ENCODE measurements around the gene GBA2.

GBA2 gene

GRCh38 chr9:35716230-35716629 is 32.8 kb downstream of the GBA2 start:
- no peak for DNase-seq (ENCODE audit: low spot score)

DNA sequence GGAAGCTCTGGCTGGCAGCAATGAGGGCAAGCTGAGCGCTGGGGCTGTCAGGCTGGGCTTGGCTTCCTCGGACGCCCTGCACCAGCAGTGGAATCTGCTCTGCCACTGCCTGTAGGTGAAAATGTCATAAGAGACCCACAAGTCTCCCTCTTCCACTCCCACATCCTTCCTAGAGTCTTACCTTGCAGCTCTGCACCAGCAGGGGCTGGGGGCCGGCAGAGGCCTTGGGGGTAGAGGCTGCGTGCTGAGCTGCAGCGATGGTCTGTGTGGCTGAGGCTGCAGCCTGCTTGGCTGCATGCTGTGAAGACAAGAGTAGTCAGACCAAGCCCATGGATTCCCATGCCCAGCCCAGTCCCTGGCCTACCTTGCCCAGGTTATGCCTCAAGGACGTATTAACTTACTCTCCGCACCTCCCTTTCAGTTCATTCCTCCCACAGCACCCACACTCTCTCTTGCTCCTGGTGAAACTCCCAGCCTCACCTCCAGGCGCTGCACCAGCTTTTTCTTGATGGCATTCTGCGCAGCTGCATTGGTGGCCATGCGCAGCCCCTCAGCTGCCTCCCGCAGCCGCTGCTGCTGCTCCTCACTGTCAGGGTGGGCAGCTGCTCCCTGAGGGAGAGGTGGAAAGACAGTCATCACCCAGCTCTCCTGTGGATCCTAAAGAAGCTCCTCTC is 34.3 kb downstream of the GBA2 start:
- DNase-seq (ENCODE audit: low spot score): no peak

- DNase-seq (ENCODE audit: low spot score): no peak
Observed at GRCh38 chr9:35714123-35714522, 34.9 kb downstream of the GBA2 start.

DNA sequence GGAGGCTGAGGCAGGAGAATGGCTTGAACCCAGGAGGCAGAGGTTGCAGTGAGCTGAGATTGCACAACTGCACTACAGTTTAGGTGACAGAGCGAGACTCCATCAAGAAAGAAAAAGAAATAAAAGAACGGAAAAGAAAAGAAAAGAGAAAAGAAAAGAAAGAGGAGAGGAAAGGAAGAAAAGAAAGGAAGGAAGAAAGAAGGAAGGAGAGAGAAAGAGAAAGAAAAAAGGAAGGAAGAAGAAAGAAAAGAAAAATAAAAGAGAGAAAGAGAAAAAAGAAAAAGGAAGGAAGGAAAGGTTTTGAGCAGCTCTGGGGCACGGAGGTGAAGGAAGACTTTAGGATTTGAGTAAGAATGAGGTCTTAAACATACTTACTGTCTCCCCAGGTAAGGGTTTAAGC is 35.5 kb downstream of the GBA2 start:
- DNase-seq (ENCODE audit: low spot score): no peak

- DNase-seq (ENCODE audit: low spot score): no peak
Observed at GRCh38 chr9:35712762-35713400, 36.1 kb downstream of the GBA2 start.

GRCh38 chr9:35711501-35712428 is 37.3 kb downstream of the GBA2 start:
- no peak for DNase-seq (ENCODE audit: low spot score)

DNA sequence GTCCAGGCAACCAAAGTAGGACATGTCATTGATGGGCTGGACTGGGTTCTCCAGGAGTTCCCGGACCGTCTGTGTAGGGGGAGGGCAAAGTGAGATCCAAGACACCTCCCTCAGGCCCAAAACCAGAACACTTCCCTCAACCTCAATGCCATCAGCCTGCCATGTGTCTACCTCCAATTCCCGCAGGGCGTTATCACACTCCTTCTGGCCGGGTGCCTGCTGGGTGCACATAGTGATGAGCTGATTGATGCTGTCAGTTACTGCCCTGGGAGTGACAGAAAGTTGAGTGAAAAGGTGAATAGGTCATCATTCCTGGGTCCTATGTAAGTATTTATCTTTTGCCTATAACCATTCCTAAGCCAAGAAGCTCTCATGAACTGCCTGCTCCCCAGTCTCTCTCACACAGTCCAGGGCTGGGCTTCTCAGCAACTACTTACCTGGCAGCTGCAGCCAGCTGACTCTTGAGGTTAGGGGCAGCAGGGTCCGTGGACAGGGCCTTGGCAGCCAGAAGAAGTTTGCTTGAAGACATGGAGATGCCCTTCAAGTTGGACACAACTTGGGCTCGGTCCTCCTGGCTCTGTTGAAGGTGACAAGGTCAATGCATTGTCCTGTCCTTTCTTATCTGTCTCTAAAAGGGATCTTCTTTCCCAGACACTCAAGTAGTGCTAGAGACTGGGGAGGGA is 38.1 kb downstream of the GBA2 start:
- no peak for DNase-seq (ENCODE audit: low spot score)

DNA sequence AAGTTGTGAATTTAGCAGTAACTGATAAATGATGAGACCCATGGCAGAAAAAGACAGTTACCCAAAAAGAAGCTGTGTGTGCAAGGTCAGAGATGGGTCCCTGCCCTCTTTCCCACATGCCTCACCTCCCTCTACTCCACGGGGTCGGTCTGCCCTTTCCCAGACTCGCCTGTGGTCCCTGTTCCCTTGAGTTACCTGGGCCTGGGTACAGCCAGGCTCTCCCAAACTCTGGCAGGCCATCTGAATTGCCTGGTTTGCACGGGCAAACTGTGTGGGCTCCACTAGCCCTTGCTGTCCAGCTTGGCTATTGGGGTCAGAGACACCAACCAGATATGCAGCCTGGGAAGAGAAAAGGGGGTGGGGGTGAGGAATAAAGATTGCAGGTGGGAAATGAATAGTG is 40.9 kb downstream of the GBA2 start:
- DNase-seq (ENCODE audit: low spot score): no peak

- no peak for DNase-seq (ENCODE audit: low spot score)
Observed at GRCh38 chr9:35706951-35707350, 42.1 kb downstream of the GBA2 start.

DNA sequence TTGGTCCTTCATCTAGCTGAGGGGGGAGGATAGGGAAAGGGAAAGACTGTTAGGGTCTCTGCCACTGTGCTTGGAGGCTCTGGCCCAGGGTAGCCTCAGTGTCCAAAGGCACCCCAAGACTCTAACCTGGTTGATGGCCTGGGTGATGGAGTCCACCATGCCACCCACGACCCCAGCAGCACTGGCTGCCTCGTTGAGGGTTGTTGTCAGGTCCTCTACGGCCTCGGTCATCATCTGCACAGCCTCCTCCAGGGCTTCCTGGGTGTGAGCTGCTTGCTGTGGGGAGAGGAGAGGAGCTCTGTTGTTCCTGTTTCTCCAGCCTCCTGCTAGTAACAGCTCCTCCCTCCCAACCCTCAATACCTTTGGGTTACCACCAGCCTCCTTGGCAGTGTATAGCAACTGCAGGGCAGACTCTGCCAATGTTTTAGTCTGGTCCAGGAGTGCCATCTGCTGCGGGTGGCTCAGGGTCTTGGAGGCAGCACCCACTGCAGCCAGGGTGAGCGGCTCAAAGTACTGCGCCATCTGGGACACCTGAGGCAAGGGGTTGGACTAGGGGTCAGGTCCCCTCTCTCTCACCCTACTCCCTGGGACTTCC is 43.1 kb downstream of the GBA2 start:
- no peak for DNase-seq (ENCODE audit: low spot score)

DNA sequence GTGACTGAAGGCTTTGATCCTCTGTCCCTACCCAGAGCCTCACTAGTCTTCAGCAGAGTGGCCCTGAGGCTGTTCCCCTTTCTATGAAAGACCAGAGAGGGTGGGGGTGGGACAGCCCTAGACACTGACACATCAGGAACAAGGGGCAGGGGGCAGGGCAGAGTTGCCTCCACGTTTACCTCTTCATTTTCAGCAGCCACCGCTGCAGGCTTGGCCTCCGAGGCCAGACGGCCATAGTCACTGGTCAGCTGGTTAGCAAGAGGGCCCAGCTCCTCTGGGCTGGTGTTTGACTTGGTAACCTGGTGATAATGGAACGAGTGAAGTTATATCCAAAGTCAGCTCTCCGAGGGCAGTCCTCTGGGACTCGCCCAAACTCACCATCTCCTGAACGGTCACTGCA is 43.7 kb downstream of the GBA2 start:
- no peak for DNase-seq (ENCODE audit: low spot score)

- DNase-seq (ENCODE audit: low spot score): no peak
Observed at GRCh38 chr9:35703906-35704672, 44.9 kb downstream of the GBA2 start.

DNA sequence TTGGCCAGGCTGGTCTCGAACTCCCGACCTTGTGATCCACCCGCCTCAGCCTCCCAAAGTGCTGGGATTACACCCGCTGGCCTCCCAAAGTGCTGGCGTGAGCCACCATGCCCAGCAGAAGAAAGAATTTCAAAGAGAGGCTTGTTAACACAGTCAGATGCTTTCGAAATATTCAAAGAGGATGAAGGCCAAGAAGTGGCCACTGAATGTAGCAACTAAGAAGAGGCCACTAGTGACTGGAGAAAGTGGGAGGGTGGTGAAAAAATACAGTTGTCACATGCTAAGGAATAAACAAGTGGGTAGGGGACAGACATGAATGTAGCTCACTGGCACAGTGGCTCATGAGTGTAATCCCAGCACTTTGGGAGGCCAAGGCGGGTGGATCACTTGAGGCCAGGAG is 46.3 kb downstream of the GBA2 start:
- no peak for DNase-seq (ENCODE audit: low spot score)

GRCh38 chr9:35700942-35701341 is 48.1 kb downstream of the GBA2 start:
- no peak for DNase-seq (ENCODE audit: low spot score)

DNA sequence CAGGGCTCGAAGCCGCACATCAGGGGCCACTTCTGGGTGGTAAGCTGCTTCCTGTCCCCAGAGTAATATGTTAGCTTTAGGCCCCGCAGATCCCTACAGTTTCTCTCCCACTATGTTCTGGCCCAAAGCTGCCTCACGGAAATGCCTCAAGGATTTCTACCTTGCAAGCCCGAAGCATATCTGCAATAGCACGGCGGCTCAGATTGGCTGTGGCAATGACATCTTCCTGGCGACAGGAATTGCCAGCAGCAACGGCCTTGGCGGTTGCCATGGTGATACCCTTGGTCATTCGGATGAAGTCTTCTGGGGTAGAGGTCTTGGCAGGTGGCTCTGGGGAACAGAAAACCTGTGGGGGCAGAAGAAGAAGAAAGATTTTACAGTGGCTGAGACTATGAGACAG is 49.0 kb downstream of the GBA2 start:
- no peak for DNase-seq (ENCODE audit: low spot score)

GRCh38 chr9:35698231-35698630 is 50.8 kb downstream of the GBA2 start:
- DNase-seq (ENCODE audit: low spot score): no peak

GRCh38 chr9:35697486-35697885 is 51.5 kb downstream of the GBA2 start:
- no peak for DNase-seq (ENCODE audit: low spot score)

DNA sequence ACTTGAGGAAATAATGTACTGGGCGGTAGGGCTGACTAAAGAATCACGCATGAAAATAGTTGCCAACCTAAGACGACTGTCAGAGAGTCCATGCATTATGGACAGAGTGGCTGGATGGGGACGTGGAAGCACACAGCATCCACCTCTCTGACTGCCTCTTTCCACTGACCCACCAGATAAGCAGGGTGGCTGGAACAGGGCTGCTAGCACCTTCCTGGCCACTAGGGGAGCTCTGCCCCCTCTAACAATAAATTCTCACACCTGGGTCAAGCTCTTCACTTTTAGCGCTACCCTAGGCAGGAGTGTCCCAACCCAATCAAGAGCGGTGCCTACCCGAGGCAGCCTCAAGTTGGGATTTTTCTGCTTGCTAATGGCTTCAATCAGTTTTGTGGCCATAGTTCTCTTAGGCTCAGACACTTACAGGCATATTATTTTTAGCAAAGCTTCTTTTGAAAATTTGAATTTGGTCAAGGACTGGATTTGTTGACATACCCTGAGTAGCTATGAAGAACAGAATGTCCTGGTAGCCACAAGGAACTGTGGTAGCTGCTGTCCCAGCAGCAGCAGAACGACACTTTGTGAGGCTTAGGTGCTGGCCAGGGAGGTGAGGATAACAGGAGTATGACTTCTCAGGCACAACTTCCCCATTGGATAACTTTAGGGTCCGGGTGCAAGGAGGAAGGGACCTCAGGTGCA is 52.4 kb downstream of the GBA2 start:
- peak; percentile 84 for DNase-seq (ENCODE audit: low spot score)

DNA sequence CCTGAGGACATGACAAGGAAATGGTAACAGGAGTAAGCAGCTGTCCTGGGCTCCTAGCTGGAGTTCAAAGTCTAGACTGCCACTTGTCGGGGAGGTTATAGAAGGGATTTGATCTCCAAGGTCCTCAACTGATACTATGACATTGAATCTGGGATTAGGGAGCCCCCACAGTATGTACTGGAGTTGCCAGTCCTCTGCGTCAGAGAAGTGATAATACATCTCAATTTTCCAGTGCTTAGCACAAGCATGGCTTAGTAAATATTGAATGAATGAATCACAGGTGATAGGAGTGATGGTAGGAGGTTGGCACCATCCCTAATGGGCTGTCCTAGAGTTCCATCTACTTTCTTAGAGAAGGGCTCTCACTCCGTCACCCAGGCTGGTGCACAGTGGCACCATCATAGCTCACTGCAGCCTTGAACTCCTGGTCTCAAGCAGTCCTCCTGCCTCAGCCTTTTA is 53.1 kb downstream of the GBA2 start:
- DNase-seq (ENCODE audit: low spot score): no peak

GRCh38 chr9:35691757-35692301 is 57.2 kb downstream of the GBA2 start:
- no peak for DNase-seq (ENCODE audit: low spot score)
